Measurements from ENCODE around the gene CEACAM6. TPM values are rescaled to one million over a fixed set of nuclear protein-coding genes. Genes with fewer than 3 reads are reported as not detected.

Gene CEACAM6
- 0.37 to 0.53 TPM (median 0.41 TPM) in 3 replicates for total RNA-seq (2021)
- not detected for Bru-seq, nascent RNA
- long read RNA-seq, experiment 1 = 0 reads
- long read RNA-seq, experiment 2 = 0 reads
- long read RNA-seq, experiment 3 = 0 reads

GRCh38 chr19:41755328-41755913, at the start of gene CEACAM6:
Gene CEACAM6, plus strand, starts transcription at chr19:41755530. Its CDS starts 109 bp downstream, at chr19:41755639.
- ChIA-PET POLR2A (no interaction called here), CTCF (interaction anchor here (1.2 to 6.0 kb wide), 6 partner anchors 11 to 82 kb away, joined by 3 to 131 read pairs (median 18); no protein-coding TSS in a partner anchor)
- no peak for DNase-seq (ENCODE audit: low spot score)
- ATAC-seq = peak; percentile 48
- H3K27ac Mint-ChIP-seq = no peak within 1 kb of the TSS
- peaks cover 13% of the 10 kb centered on the region for H3K27me3 Mint-ChIP-seq (ENCODE audit: low read depth)
- H3K4me3 Mint-ChIP-seq = no peak within 1 kb of the TSS
- H3K36me3 Mint-ChIP-seq = no peaks in the 10 kb centered on the region
- TF ChIP-seq USF2 (CRISPR knock-in tag; IDR thresholded peaks at IDR 0.05) = peak; percentile 62
- TF ChIP-seq ZNF263 (CRISPR knock-in tag; IDR thresholded peaks at IDR 0.05; ENCODE audit: low read depth) = peak; percentile 59; the same call in 1 of the 2 replicates
- peak; percentile 58; the same call in 1 of the 2 replicates for TF ChIP-seq USF1 (CRISPR knock-in tag; IDR thresholded peaks at IDR 0.05)
- no peak for TF ChIP-seq ZNF138 (CRISPR knock-in tag; conservative IDR thresholded peaks at IDR 0.05)
- no peaks in the 10 kb centered on the region for H3K9me3 Mint-ChIP-seq
- peaks cover 2% of the 10 kb centered on the region; the same call in 1 of the 2 replicates for H3K4me1 Mint-ChIP-seq

GRCh38 chr19:41706741-41707501, 48.4 kb upstream of the CEACAM6 start:
- 0 out of 2 replicates have a peak, but pooled peaks cover 2% of the 10 kb centered on the region for H3K4me1 Mint-ChIP-seq
- peak; percentile 88 for DNase-seq (ENCODE audit: low spot score)
- peak; percentile 96 for ATAC-seq
- POLR2A ChIA-PET = no interaction called here
- no peak overlapping the region for H3K27ac Mint-ChIP-seq
- H3K4me3 Mint-ChIP-seq = peak overlapping the region; percentile 69
- H3K9me3 Mint-ChIP-seq = no peaks in the 10 kb centered on the region
- no peaks in the 10 kb centered on the region for H3K36me3 Mint-ChIP-seq
- CTCF ChIA-PET = interaction anchor here (0.6 to 3.0 kb wide), 76 partner anchors 9 to 328 kb away, joined by 3 to 133 read pairs (median 5); partner anchors contain the start of genes CEACAM21, CEACAM6, CEACAM7 and DMAC2
- H3K27me3 Mint-ChIP-seq (ENCODE audit: low read depth) = peaks cover 22% of the 10 kb centered on the region
- TF ChIP-seq SP1 (CRISPR knock-in tag; conservative IDR thresholded peaks at IDR 0.05) = 0 out of 2 replicates have a peak, but pooled peaks have one; percentile 19
- TF ChIP-seq ZNF138 (CRISPR knock-in tag; conservative IDR thresholded peaks at IDR 0.05) = no peak
- peak; percentile 30; the same call in 1 of the 2 replicates for TF ChIP-seq FOXP1 (CRISPR knock-in tag; IDR thresholded peaks at IDR 0.05; ENCODE audit: borderline replicate concordance)
- TF ChIP-seq USF2 (CRISPR knock-in tag; IDR thresholded peaks at IDR 0.05) = no peak
- TF ChIP-seq ARID4B (CRISPR knock-in tag; IDR thresholded peaks at IDR 0.05; ENCODE audit: borderline replicate concordance) = no peak
- TF ChIP-seq HMGXB4 (CRISPR knock-in tag; IDR thresholded peaks at IDR 0.05) = peak; percentile 81
- no peak for TF ChIP-seq ZBTB21 (CRISPR knock-in tag; IDR thresholded peaks at IDR 0.05; ENCODE audit: borderline replicate concordance)
- TF ChIP-seq ETV6 (CRISPR knock-in tag; IDR thresholded peaks at IDR 0.05) = 0 out of 2 replicates have a peak, but pooled peaks have one; percentile 42
- TF ChIP-seq USF1 (CRISPR knock-in tag; IDR thresholded peaks at IDR 0.05) = no peak
- no peak for TF ChIP-seq ATF3 (CRISPR knock-in tag; conservative IDR thresholded peaks at IDR 0.05)
- no peak for TF ChIP-seq CREB1 (CRISPR knock-in tag; IDR thresholded peaks at IDR 0.05)
- no peak for TF ChIP-seq GRHL2 (CRISPR knock-in tag; IDR thresholded peaks at IDR 0.05; ENCODE audit: insufficient replicate concordance, severe bottlenecking)
- TF ChIP-seq PRDM15 (CRISPR knock-in tag; IDR thresholded peaks at IDR 0.05) = no peak
